PC-3 (cell line): Measurements from ENCODE around the gene MEFV. TPM values are rescaled to one million over a fixed set of nuclear protein-coding genes. Genes with fewer than 3 reads are reported as not detected.
A peak's percentile ranks its signal among the peaks of the same experiment; 100 is the strongest.

Experiments used
- ATAC-seq: fragments of 200-7000 bp; cut with Tn5 transposase; 2 replicates; pipeline ENCODE4 v1.9.1; 2020; ENCODE audit warnings: mild to moderate bottlenecking, moderate library complexity
- BruUV-seq: library from RNA; stranded (reverse); fragments of 400-500 nt; replicated peaks from 2 replicates; lab custom pipeline; 2021; lab: Mats Ljungman, UMichigan
- CTCF ChIA-PET: fragments of 300-600 bp; sonication (Branson Sonifier 250); formaldehyde crosslinking; loops from one replicate; lab custom pipeline; 2022; ENCODE audit warnings: antibody characterized with exemption; lab: Charles Lee
- POLR2A ChIA-PET: fragments of 300-600 bp; sonication (Branson Sonifier 250); formaldehyde crosslinking; loops from one replicate; lab custom pipeline; 2022; ENCODE audit warnings: antibody characterized with exemption; ENCODE audit not compliant: unreplicated experiment; lab: Charles Lee
- DNase-seq: peaks from one replicate; pipeline ENCODE4 v3.0.0-alpha.2; 2015
- H2AFZ ChIP-seq: fragments of 300-600 bp; sonication (generic); 2 replicates; pipeline ENCODE4 v1.6.0; 2016; ENCODE audit warnings: antibody characterized with exemption, low read length
- H3F3A ChIP-seq: fragments of 300-600 bp; sonication (generic); one replicate; pipeline ENCODE4 v1.6.0; 2017; ENCODE audit warnings: antibody characterized with exemption, low read length, control low read depth, mild to moderate bottlenecking; ENCODE audit not compliant: unreplicated experiment
- H3K27ac ChIP-seq: fragments of 300-600 bp; sonication (generic); 2 replicates; pipeline ENCODE4 v1.5.1; 2016; ENCODE audit warnings: mild to moderate bottlenecking, low read length
- H3K27me3 ChIP-seq: fragments of 300-600 bp; sonication (generic); 2 replicates; pipeline ENCODE4 v1.6.1; 2016; ENCODE audit warnings: low read length, mixed read lengths
- H3K36me3 ChIP-seq: fragments of 300-600 bp; sonication (generic); 2 replicates; pipeline ENCODE4 v1.6.1; 2016; ENCODE audit warnings: low read depth, mixed run types, low read length, mixed read lengths
- H3K4me1 ChIP-seq: fragments of 300-600 bp; sonication (generic); 2 replicates; pipeline ENCODE4 v1.5.1; 2016; ENCODE audit warnings: low read length; ENCODE audit not compliant: insufficient read depth
- H3K4me2 ChIP-seq: fragments of 300-600 bp; sonication (generic); 2 replicates; pipeline ENCODE4 v1.6.0; 2016; ENCODE audit warnings: low read length
- H3K4me3 ChIP-seq: fragments of 300-600 bp; sonication (generic); 2 replicates; pipeline ENCODE4 v1.5.1; 2016; ENCODE audit warnings: mild to moderate bottlenecking, low read length, mixed read lengths
- H3K79me2 ChIP-seq: fragments of 300-600 bp; sonication (generic); 2 replicates; pipeline ENCODE4 v1.6.1; 2017; ENCODE audit warnings: low read length, mixed read lengths
- H3K9ac ChIP-seq: fragments of 300-600 bp; sonication (generic); 2 replicates; pipeline ENCODE4 v1.6.0; 2016; ENCODE audit warnings: mild to moderate bottlenecking, low read length
- H3K9me2 ChIP-seq: fragments of 300-600 bp; sonication (generic); replicated peaks from 2 replicates; pipeline ENCODE4 v1.6.1; 2016; ENCODE audit warnings: mixed run types, low read length, mixed read lengths
- H3K9me3 ChIP-seq: fragments of 300-600 bp; sonication (generic); 2 replicates; pipeline ENCODE4 v1.6.1; 2016; ENCODE audit warnings: low read length, mixed read lengths
- H4K20me1 ChIP-seq: fragments of 300-600 bp; sonication (generic); 2 replicates; pipeline ENCODE4 v1.6.1; 2016; ENCODE audit warnings: low read length, mixed read lengths
- EZH2 ChIP-seq: fragments of 300-600 bp; sonication (generic); IDR thresholded peaks from one replicate; pipeline ENCODE4 v1.6.1; 2017; ENCODE audit warnings: antibody characterized with exemption, mild to moderate bottlenecking, low read length; ENCODE audit not compliant: unreplicated experiment
- EZH2phosphoT487 ChIP-seq: fragments of 300-600 bp; sonication (generic); IDR thresholded peaks from 2 replicates; pipeline ENCODE4 v1.6.1; 2018; ENCODE audit warnings: mild to moderate bottlenecking, antibody characterized with exemption, low read length, borderline replicate concordance
- intact Hi-C: fragments of 100-400 bp; cut with micrococcal nuclease; formaldehyde crosslinking; loops from 2 replicates; pipeline ENCODE4 v1.9.0; 2023
- total RNA-seq: library from RNA; depleted of rRNA; stranded (reverse); fragments of >200 nt; gene quantifications from 2 replicates; pipeline ENCODE4 v1.2.3, GENCODE V29; 2014
- TF ChIP-seq, protein P1 (sequence below): fragments of 300-600 bp; sonication (generic); conservative IDR thresholded peaks from 2 replicates; pipeline ENCODE4 v1.5.1; 2017; ENCODE audit warnings: antibody characterized with exemption, low read depth, mild to moderate bottlenecking, low read length

Gene MEFV
- total RNA-seq, 1 experiment from 2014 or later, result 0.04 TPM

DNA sequence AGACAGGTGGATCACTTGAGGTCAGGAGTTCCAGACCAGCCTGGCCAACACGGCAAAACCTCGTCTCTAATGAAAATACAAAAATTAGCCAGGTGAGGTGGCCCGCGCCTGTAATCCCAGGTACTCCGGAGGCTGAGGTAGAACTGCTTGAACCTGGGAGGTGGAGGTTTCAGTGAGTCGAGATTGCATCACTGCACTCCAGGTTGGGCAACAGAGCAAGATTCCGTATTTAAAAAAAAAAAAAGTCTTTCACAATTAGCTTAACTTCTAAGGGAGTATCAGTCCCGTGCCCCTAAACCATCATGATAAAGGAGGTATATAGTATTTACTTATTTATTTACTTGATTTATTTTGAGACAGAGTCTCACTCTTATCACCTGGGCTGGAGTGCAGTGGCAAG, 3.4 kb upstream of the MEFV start:
- Histone ChIP-seq H3K4me1 (peaks cover 3% of the 10 kb centered on the region; the same call in 1 of the 2 replicates), H3K27me3 (no peaks in the 10 kb centered on the region), H3K9ac (no peak overlapping the region), H3K9me2 (no peaks in the 10 kb centered on the region), H3K4me3 (no peak overlapping the region), H4K20me1 (no peaks in the 10 kb centered on the region), H3K4me2 (no peak overlapping the region), H3K36me3 (no peaks in the 10 kb centered on the region), H2AFZ (no peak overlapping the region), H3K79me2 (no peaks in the 10 kb centered on the region), H3K9me3 (no peaks in the 10 kb centered on the region), H3F3A (no peaks in the 10 kb centered on the region), H3K27ac (no peak overlapping the region)
- no TSS peak for BruUV-seq
- CTCF ChIA-PET, result no interaction called here
- intact Hi-C loops, result loop anchor here (5.0 kb wide), 1 partner anchor 242 kb away; the partner anchor contains the start of gene CLUAP1
- POLR2A ChIA-PET, result no interaction called here
- no peak for ATAC-seq
- no peak for DNase-seq
- TF ChIP-seq, protein P1, sequence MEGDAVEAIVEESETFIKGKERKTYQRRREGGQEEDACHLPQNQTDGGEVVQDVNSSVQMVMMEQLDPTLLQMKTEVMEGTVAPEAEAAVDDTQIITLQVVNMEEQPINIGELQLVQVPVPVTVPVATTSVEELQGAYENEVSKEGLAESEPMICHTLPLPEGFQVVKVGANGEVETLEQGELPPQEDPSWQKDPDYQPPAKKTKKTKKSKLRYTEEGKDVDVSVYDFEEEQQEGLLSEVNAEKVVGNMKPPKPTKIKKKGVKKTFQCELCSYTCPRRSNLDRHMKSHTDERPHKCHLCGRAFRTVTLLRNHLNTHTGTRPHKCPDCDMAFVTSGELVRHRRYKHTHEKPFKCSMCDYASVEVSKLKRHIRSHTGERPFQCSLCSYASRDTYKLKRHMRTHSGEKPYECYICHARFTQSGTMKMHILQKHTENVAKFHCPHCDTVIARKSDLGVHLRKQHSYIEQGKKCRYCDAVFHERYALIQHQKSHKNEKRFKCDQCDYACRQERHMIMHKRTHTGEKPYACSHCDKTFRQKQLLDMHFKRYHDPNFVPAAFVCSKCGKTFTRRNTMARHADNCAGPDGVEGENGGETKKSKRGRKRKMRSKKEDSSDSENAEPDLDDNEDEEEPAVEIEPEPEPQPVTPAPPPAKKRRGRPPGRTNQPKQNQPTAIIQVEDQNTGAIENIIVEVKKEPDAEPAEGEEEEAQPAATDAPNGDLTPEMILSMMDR, result no peak
- no peak for TF ChIP-seq EZH2
- TF ChIP-seq EZH2phosphoT487, result no peak

DNA sequence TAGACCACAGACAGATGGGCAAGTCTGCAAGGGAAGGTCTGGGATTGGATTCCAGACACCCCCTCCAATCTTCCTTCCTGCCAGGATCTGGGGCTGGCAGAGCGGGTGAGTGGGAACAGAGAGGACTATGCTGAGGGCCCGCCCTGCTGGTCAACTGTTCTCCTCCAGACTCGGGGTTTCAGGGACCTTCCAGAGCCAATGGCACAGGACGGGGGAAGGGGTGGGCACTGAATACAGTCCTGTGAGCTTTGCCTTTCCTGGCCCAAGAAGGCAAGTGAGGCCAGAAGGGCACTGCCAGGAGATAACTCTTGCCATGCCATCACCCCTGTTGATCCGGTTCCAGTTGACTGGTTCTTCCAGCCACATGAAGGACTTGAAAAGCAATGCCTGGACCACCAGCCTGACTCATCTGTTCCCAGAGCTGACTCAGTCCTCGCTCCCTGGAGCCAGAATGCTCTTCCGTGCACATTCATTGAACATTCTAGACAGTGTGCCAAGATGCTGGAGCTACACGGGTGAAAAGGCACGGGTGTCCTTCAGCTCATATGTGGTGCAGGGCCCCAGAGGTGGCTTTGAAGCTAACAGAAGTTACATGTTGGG, 533 bp upstream of the MEFV start:
- no peaks in the 10 kb centered on the region for H3K9me2 ChIP-seq
- no peak overlapping the region for H3K4me3 ChIP-seq
- DNase-seq (peak; percentile 36), ATAC-seq (no peak)
- no peaks in the 10 kb centered on the region for H3K27me3 ChIP-seq
- H3K79me2 ChIP-seq, result no peaks in the 10 kb centered on the region
- H3K9ac ChIP-seq, result no peak overlapping the region
- CTCF ChIA-PET, result no interaction called here
- H3K36me3 ChIP-seq, result no peaks in the 10 kb centered on the region
- no TSS peak for BruUV-seq
- H3K27ac ChIP-seq, result no peak overlapping the region
- intact Hi-C loops, result no loop called here
- H3K4me2 ChIP-seq, result no peak overlapping the region
- TF ChIP-seq EZH2 (no peak), EZH2phosphoT487 (no peak)
- TF ChIP-seq, protein P1, result no peak
- POLR2A ChIA-PET, result no interaction called here
- no peaks in the 10 kb centered on the region for H3K9me3 ChIP-seq
- H2AFZ ChIP-seq, result no peak overlapping the region
- H3K4me1 ChIP-seq, result no peaks in the 10 kb centered on the region
- H4K20me1 ChIP-seq, result no peaks in the 10 kb centered on the region
- no peaks in the 10 kb centered on the region for H3F3A ChIP-seq

GRCh38 chr16:3254309-3254708, 2.1 kb downstream of the MEFV start:
- intact Hi-C loops, result no loop called here
- ChIA-PET POLR2A (no interaction called here), CTCF (no interaction called here)
- TF ChIP-seq EZH2, result no peak
- no peak for TF ChIP-seq EZH2phosphoT487
- TF ChIP-seq, protein P1, result no peak
- Histone ChIP-seq H3F3A (no peaks in the 10 kb centered on the region), H3K9ac (no peak overlapping the region), H2AFZ (no peak overlapping the region), H4K20me1 (no peaks in the 10 kb centered on the region), H3K4me1 (no peaks in the 10 kb centered on the region), H3K36me3 (no peaks in the 10 kb centered on the region), H3K27me3 (no peaks in the 10 kb centered on the region), H3K79me2 (no peaks in the 10 kb centered on the region), H3K27ac (no peak overlapping the region), H3K4me3 (no peak overlapping the region), H3K9me3 (no peaks in the 10 kb centered on the region), H3K4me2 (no peak overlapping the region), H3K9me2 (no peaks in the 10 kb centered on the region)
- no peak for DNase-seq
- no peak for ATAC-seq
- BruUV-seq, result no TSS peak
